Activated CD4-positive, alpha-beta T cell treated with anti-CD3 and anti-CD28 coated beads, Interleukin-2, Interleukin-6, amounts not matched to agents 100 ng/mL and 50 ng/mL, durations not matched to agents 16 hours and 8 hours (primary cell): Measurements from ENCODE around the gene EGFL8.

Experiments
- DNase-seq: peaks from one replicate; pipeline ENCODE4 v3.0.0-alpha.2; 2020

Gene EGFL8

GRCh38 chr6:32168807-32169591, 4.6 kb downstream of the EGFL8 start:
- no peak for DNase-seq

DNA sequence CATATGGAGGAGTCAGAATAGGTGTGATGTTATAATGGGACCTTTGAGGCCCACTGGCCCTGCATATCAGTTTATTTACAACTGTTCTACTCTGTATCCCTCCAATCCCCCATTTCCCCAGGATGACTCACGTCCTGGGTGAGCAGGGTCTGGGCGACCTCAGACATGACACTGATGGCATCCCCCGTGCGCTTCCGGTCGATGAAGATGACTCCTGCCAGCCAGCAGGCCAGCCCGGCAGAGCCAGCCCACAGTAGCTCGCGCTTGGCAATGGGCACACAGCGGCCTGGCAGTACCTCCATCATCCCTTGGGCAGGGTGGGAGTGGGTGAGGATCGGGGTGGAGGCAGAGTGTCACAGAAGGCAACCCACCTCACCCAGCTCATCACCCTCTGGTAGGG, 5.9 kb downstream of the EGFL8 start:
- DNase-seq, result no peak

GRCh38 chr6:32171234-32171633, 6.8 kb downstream of the EGFL8 start:
- no peak for DNase-seq

DNA sequence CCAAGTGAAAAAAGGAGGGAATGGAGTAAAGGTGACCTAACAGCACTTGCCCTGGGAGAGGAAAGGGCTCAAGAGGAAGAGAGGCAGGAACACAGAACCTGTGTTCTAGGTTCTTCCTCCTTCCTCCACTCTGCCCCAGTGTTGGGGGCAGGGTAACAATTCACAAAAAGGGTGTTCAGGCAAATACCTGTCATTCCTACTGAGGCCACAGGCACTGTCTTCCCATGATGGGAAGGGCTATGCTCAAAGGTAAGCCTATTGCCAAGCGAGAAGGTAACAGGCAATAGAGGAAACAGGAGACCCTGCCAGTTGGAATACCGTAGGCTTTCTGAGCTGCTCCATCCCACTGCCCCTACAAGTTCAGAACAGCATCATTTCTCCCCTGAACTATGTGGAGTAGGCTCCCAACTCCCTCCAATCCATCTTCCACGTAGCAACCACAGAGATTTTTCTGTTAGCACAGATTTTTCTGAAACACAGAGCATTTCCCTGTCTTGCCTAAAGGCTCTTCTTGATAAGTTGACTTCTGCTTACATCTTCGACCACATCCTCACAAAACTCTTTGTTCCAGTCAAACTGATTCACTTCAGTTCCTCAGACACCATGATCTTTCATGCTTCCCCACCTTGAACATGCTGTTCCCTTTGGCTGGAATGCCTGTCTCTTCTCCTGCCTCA, 8.8 kb downstream of the EGFL8 start:
- DNase-seq, result no peak

- no peak for DNase-seq
Measured at GRCh38 chr6:32174416-32174815, 10.0 kb downstream of the EGFL8 start.

DNA sequence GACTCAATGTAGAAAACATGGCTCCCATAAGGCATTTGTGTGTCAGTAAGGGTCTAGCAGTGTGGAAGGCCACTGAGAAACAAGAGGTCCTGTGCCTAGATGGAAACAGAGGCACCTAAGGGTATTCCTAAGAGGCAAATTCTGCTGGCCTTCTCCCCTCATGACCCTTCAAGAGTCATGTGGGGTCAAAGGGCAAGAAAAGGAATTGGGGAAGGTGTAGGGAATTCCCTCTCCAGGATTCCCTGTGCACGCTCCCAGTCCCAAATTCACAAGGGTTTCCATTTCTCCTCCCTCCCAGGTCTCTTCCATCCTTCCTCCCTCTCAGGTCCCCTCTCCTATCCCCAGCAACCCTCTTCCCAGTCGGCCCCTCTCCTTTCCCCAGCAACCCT, 10.9 kb downstream of the EGFL8 start:
- no peak for DNase-seq

DNA sequence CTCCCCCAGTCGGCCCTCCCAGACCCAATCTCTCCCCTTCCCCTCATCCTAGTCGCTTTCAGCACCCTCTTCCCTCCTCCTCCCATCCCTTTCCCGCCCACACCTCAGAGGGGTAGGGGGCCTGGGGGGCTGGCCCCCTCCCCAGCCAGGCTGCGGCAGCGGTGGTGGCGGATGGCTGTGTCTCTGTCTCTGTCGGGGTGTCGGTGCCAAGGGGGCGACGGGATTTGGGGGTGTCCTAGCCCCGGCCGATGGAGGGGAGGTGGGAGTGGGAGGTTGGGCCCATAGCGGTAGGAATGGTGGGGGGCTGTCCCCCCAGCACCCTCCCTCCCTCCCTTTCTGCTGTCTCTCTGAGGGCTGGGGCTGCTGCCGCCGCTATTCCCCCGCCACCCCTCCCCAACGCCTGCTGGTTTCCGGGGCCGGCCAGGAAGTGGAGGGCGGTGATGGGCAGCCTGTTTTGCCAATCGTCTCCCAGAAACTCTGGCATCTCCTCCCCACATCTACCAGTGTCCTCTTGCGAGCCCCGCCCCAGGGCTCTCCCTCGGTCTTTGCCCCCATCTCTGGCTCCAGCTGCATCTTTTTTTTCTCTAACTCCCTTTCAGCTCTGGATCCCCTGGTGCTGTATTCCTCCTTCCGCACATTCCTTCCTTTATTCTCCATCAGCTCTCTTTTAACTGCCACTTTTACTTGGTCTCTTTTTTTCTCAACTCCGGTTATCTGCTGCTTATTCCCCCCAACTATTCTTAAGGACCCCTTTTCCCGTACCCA, 11.5 kb downstream of the EGFL8 start, which contains the start of gene AGPAT1:
AGPAT1 (minus strand) TSS at position 374 of the 765 bp plus-strand sequence. CDS start 4,588 bp downstream, outside the sequence.
- peak; percentile 98 for DNase-seq

DNA sequence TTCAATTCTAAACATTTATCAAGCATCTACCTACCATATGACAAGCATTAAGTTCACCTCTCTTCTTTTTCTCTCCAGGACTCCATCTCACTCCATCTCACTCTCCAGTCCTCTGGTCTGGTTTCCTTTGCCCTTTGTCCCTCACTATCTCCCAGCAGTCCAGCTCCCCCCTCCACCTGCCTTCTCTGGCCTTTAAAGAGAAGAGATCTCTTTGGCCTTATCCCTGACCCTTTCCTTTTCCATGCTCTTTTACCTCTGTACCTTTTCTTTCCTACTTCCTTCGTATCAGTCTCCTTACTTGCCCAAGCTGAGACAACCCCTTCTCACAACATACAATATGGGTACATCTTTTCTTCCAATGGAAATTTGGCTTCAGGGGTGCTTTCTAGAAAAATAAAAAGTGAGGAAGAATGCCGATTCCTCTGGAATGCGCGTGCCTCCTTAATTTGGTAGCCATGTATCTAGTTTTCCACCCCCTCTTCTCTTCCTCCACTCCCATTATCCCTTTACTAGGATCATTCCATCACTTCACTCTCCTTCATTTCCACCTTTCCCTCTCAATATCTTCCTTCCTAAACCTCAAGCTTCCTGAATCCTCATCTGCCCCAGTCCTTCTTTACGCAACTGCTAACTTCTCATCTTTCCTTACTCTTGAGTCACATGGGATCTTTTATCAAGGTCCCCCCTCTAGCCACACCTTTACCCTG, 12.2 kb downstream of the EGFL8 start:
- no peak for DNase-seq

DNA sequence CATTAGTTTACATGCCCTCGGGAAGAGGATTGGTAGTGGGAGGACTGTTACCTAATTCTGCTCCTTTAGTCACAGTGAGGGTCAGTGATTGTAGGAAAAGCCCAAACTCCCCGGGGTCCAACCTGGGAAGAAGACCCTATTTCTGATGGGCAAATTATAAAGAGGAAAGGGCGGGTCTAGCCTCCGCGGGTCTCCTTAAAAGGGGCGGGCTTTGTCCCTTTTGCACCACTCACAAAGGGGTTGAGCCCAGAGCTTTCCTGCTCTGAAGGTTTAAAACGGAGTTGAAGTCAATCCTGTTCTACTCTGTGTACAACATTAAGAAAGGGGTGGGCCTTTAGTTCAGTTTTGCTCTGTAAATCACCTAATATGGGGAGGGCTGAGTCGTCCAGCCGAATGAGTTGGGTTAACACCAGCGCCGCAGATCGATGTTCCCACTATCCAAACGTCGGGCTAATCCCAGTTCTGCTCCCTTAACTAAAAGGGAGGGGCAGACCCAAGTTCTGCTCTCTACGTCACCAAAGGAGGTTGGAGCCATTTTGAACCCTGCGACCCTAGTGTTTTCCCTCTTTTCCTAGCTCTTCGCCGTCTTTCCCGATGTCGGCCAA, 12.9 kb downstream of the EGFL8 start:
- DNase-seq, result peak; percentile 61

DNA sequence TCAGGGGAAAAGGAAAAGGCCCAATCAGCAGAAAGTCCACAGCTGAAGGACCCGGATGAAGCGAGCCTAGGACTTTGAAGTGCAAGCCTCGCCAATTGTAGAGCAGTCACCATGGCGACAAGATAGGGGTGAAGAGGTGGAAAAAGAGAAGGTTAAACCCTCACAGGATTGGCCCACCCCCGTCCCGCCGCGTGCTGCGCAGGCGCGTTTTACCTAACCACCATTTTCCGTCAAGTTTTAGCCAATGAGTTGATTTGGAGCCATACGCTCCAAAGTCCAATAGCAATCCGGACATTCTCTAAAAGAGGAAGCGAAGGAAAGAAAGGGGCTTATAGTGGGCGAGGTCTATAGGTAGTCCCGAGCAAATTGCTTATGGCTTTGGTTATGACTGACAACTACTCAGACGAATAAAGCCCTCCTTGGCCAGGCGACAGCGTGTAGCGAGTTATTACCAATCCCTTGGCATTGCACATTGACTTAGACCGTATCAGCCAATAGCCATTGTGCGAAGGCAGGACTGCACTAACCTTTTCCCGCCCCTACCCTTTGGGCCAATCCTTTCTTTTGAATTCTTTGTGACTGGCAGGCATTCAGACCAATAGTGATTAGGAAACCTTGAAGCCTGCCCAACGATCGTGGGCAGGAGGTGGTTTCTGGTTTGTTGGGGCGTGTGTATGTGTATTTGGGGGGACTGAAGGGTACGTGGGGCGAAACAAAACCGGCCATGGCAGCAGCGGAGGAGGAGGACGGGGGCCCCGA, 13.6 kb downstream of the EGFL8 start, which contains the start of gene RNF5:
RNF5 (plus strand) TSS at position 618 of the 759 bp plus-strand sequence; CDS start at position 725, 107 bp downstream.
- peak; percentile 99 for DNase-seq

DNA sequence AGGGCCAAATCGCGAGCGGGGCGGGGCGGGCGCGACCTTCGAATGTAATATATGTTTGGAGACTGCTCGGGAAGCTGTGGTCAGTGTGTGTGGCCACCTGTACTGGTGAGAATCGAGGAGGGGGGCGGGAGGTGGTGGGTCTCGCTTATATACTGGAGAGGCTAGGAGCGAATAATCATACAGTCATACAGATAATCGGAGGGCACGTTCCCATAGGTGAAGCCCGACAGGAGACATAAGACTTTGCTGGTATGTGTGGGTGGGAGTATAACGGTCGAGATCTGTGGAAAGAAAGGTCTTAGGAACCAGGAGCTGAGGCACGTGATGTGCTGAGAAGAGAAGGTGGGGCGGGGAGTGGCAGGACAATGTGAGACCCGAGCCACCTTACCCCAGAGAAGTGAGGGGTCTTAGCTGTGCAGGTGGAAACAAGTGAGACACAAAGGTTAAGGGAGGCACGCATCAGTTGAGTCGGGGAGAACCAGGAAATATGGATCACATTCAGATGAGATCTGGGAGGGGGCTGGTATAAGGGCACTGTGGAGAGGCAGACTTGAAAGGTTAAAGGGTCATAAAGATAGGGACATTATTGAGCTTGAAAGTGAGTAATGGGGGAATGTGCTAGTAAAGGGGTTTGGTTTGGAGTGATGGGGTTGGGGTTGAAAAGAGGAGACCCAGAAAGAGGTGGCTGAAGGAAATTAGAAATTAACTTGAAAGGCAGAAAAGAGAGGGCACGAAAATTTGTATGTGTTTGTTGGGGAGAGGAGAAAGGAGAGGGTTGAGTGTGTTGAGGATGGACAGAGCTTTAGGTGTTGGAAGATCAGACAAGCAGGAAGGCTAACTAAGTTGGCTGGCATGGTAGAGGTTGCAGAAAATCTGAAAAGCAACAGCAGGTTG, 14.4 kb downstream of the EGFL8 start:
- DNase-seq, result no peak

DNA sequence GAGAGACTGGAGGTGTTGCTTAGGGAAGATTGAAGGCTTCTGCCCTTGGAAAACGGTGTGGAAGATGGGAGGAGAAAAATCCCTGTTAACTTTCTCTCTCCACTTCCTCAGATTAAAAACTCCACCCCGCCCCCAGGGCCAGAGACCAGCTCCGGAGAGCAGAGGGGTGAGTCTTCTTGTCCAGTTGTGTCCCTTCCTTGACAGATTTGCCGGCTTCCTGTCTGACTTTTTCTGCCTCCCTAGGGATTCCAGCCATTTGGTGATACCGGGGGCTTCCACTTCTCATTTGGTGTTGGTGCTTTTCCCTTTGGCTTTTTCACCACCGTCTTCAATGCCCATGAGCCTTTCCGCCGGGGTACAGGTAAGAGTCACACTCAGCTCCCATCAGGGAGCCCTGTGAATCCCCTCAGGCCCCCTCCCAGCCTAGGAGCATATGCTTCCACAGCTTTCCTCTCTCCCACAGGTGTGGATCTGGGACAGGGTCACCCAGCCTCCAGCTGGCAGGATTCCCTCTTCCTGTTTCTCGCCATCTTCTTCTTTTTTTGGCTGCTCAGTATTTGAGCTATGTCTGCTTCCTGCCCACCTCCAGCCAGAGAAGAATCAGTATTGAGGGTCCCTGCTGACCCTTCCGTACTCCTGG, 15.5 kb downstream of the EGFL8 start:
- DNase-seq, result no peak

- no peak for DNase-seq
Measured at GRCh38 chr6:32181148-32181702, 16.8 kb downstream of the EGFL8 start.

DNA sequence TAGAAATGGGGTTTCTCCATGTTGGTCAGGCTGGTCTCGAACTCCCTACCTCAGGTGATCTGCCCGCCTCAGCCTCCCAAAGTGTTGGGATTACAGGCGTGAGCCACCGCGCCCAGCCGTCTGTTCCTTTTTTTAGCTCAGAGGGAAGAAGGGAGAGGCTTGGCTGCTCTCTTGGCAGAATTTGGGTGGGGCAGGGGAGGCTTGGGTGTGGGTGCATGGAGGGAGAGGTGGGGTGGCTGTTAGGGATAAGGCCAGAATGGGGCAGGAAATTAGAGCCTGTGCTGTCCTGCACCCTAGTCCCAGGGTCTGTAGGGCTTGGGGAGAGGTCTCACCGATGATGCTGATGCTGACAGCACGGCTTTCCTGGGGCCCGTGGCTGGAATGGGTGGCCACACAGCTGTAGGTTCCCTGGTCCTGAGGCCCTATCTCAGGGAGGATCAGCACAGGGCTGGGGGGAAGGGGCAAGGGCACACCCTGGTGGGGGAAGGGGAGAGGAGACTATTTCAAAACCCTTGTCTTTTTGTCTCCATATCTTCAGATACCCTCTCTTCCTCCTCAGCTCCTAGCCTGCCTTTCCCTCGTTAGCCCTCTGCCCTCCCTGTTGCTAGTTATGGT, 17.6 kb downstream of the EGFL8 start:
- no peak for DNase-seq

GRCh38 chr6:32182555-32182981, 18.2 kb downstream of the EGFL8 start:
- no peak for DNase-seq

DNA sequence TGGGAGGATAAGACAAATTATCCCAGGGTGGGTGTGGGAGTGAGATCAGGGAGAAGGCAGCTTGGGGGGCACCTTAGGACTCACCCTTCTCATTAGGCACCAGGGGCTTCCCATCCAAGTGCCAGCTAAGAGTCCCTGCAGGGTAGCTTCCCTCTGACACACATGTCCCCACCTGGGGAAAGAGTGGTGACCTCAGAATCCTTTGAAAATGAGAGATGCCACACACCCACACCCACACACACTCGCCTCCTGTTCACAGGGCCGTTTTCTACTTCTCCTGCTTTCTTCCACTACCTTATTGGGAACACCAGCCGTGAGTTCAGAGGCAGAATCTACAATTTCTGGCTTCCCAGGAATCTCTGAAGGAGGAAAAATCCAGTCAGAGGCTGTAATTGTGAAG, 18.6 kb downstream of the EGFL8 start:
- DNase-seq, result no peak

- DNase-seq, result no peak
Measured at GRCh38 chr6:32183483-32184083, 19.2 kb downstream of the EGFL8 start.

- no peak for DNase-seq
Measured at GRCh38 chr6:32184084-32184640, 19.8 kb downstream of the EGFL8 start, which contains the start of gene AGER. Gene AGER, minus strand, starts transcription at chr6:32184253. Its CDS starts 31 bp downstream, at chr6:32184222.
